Measurements from ENCODE around the gene NOTCH1. TPM values are rescaled to one million over a fixed set of nuclear protein-coding genes. Genes with fewer than 3 reads are reported as not detected.

Gene NOTCH1
- total RNA-seq, 2 experiments from 2014 or later = 45.7 to 47.6 TPM

DNA sequence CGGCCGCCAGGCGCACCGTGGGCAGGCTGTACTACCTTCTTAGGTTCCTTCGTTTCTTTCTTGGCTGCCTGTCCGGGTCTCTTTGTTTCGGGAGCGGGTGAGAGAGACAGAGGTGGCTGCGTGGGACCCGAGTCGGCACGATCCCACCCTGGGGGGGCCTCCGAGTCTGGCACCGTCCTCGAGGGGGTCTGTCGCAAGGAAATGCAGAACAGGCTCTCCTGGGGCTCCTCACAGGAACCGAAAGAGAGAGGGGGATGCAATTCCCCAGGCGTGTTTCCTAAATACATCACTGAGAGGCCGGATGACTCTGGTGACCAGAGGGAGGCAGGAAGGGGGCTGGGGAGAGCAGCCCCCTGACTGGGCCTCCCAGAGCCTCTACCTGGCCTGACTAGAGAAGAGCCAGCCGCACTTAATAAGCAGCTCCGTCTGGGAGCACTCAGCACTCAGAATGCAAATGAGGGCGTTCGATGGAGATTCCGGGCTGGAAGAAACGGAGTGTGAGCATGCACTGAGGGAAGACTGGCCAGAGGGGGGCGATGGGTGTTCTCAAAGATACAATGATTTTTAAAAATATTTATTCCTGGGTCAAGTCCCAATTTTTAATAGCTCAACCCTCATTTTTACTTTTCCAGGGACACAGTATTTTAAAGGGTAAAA lies 94.5 kb downstream of the NOTCH1 start:
- ATAC-seq (no peak), DNase-seq (no peak)
- TF ChIP-seq, protein P1, sequence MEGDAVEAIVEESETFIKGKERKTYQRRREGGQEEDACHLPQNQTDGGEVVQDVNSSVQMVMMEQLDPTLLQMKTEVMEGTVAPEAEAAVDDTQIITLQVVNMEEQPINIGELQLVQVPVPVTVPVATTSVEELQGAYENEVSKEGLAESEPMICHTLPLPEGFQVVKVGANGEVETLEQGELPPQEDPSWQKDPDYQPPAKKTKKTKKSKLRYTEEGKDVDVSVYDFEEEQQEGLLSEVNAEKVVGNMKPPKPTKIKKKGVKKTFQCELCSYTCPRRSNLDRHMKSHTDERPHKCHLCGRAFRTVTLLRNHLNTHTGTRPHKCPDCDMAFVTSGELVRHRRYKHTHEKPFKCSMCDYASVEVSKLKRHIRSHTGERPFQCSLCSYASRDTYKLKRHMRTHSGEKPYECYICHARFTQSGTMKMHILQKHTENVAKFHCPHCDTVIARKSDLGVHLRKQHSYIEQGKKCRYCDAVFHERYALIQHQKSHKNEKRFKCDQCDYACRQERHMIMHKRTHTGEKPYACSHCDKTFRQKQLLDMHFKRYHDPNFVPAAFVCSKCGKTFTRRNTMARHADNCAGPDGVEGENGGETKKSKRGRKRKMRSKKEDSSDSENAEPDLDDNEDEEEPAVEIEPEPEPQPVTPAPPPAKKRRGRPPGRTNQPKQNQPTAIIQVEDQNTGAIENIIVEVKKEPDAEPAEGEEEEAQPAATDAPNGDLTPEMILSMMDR (IDR thresholded peaks at IDR 0.05) = no peak
- Mint-ChIP-seq H3K4me1 (ENCODE audit: low read depth) (no peaks in the 10 kb centered on the region), H3K27me3 (no peaks in the 10 kb centered on the region), H3K9me3 (no peaks in the 10 kb centered on the region), H3K4me3 (no peak overlapping the region), H3K36me3 (ENCODE audit: low read depth) (peaks cover 58% of the 10 kb centered on the region), H3K27ac (no peak overlapping the region)
- CTCF ChIA-PET = no interaction called here
- intact Hi-C loops (cut with micrococcal nuclease) = no loop called here
- POLR2A ChIA-PET = no interaction called here

DNA sequence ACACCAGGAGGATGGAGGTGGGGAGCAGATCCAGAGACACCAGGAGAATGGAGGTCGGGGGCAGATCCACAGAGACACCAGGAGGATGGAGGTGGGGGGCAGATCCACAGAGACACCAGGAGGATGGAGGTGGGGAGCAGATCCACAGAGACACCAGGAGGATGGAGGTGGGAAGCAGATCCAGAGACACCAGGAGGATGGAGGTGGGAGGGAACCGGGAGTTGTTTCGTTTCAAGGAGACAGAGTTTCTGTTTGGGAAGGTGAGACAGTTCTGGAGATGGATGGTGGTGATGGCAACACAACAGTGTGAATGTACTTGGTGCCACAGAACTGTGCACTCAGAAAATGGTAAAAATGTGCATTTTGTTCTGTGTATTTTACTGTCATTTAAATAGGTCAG lies 97.2 kb downstream of the NOTCH1 start:
- no peak overlapping the region for H3K27ac Mint-ChIP-seq
- DNase-seq (no peak), ATAC-seq (no peak)
- ChIA-PET CTCF (no interaction called here), POLR2A (no interaction called here)
- no peaks in the 10 kb centered on the region for H3K4me1 Mint-ChIP-seq (ENCODE audit: low read depth)
- intact Hi-C loops (cut with micrococcal nuclease) = no loop called here
- peaks cover 52% of the 10 kb centered on the region for H3K36me3 Mint-ChIP-seq (ENCODE audit: low read depth)
- H3K4me3 Mint-ChIP-seq = no peak overlapping the region
- TF ChIP-seq, protein P1 (IDR thresholded peaks at IDR 0.05) = no peak
- no peaks in the 10 kb centered on the region for H3K27me3 Mint-ChIP-seq
- H3K9me3 Mint-ChIP-seq = no peaks in the 10 kb centered on the region

DNA sequence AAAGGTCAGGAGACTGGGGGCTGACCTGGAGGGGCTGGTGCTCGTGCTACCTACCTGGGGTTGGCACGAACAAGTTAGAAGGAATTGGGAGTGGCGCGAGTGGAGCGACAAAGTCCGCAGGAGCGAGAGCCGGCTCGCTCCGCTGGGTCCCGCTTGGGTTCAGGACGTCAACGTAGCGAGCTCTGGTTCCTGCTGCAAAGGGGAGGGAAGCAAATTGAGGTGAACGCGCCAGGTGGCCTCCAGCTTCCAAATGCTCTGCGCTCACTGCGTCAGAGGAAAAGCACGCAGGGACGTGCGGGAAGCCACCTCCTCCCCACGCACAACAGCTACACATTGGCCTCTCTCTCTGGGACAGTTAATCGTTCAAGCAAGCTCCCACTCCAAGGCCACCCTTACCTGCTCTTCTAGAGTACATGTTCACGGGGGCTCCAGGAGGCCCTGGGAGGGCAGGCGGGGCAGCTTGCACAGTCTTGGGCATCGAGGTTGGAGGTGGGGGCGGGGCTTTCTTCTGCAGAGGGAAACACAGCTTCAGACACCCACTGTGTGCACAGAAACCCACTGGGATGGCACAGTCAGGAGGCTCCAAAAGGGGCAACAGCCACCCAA lies 98.6 kb downstream of the NOTCH1 start:
- ATAC-seq (no peak), DNase-seq (no peak)
- Mint-ChIP-seq H3K27ac (no peak overlapping the region), H3K36me3 (ENCODE audit: low read depth) (peaks cover 51% of the 10 kb centered on the region), H3K4me1 (ENCODE audit: low read depth) (no peaks in the 10 kb centered on the region), H3K27me3 (no peaks in the 10 kb centered on the region), H3K4me3 (no peak overlapping the region), H3K9me3 (no peaks in the 10 kb centered on the region)
- TF ChIP-seq, protein P1 (IDR thresholded peaks at IDR 0.05) = no peak
- intact Hi-C loops (cut with micrococcal nuclease) = no loop called here
- ChIA-PET CTCF (no interaction called here), POLR2A (interaction anchor here (1.0 kb wide), 1 partner anchor 8 kb away, joined by 3 read pairs; no protein-coding TSS in a partner anchor)

DNA sequence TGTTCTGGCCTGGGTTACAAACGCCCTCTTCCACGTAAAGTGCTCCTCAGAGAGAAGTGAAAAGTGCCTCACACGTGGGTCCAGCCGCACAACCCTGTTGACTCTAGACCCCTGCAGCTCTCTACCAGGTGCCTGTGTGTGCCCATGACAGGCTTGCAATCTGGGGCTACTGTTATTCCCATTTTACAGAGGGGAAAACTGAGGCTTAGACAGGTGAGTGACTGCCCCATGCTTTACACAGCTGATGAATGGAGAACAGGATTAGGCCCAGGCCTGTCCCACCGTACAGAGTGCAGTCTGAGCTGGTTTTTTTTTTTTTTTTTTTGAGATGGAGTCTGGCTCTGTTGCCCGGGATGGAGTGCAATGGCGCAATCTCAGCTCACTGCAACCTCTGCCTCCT lies 100.0 kb downstream of the NOTCH1 start:
- intact Hi-C loops (cut with micrococcal nuclease) = no loop called here
- ChIA-PET CTCF (interaction anchor here (1.3 kb wide), 1 partner anchor 42 kb away, joined by 4 read pairs; no protein-coding TSS in a partner anchor), POLR2A (interaction anchor here (0.8 to 1.0 kb wide), 3 partner anchors 11 to 124 kb away, joined by 3 read pairs; no protein-coding TSS in a partner anchor)
- no peaks in the 10 kb centered on the region for H3K27me3 Mint-ChIP-seq
- H3K4me3 Mint-ChIP-seq = no peak overlapping the region
- no peak overlapping the region for H3K27ac Mint-ChIP-seq
- DNase-seq (no peak), ATAC-seq (no peak)
- H3K4me1 Mint-ChIP-seq (ENCODE audit: low read depth) = no peaks in the 10 kb centered on the region
- peaks cover 45% of the 10 kb centered on the region for H3K36me3 Mint-ChIP-seq (ENCODE audit: low read depth)
- TF ChIP-seq, protein P1 (IDR thresholded peaks at IDR 0.05) = no peak
- no peaks in the 10 kb centered on the region for H3K9me3 Mint-ChIP-seq

Small RNA genes within 50 kb of the gene (microRNA-seq; reads per million reads assigned to microRNA genes)
- gene MIR4673 (ENCODE audit: borderline microRNAs expressed, borderline replicate concordance) = not detected
- gene MIR4674 (ENCODE audit: borderline microRNAs expressed, borderline replicate concordance) = not detected

Other genes starting within 250 kb of the NOTCH1 start
- gene CCDC187, start 242.0 kb downstream of the NOTCH1 start, total RNA-seq = under 1 TPM in 1 of 2 experiments, not detected in 1; 0.07 TPM
- gene GPSM1, start 218.5 kb downstream of the NOTCH1 start, total RNA-seq = 1 to 10 TPM; 8.8 to 10.0 TPM
- 10 to 100 TPM; 16.1 to 17.4 TPM for gene DNLZ, start 182.3 kb downstream of the NOTCH1 start, total RNA-seq
- 1 to 10 TPM; 6.8 to 7.1 TPM for gene CARD9, start 172.4 kb downstream of the NOTCH1 start, total RNA-seq
- gene SNAPC4, start 145.9 kb downstream of the NOTCH1 start, total RNA-seq = 10 to 100 TPM; 15.5 to 17.1 TPM
- 10 to 100 TPM; 65.9 to 66.8 TPM for gene ENTR1, start 135.4 kb downstream of the NOTCH1 start, total RNA-seq
- gene PMPCA, start 135.4 kb downstream of the NOTCH1 start, total RNA-seq = 100 to 1,000 TPM; 128 to 140 TPM
- 10 to 100 TPM; 12.0 to 13.8 TPM for gene INPP5E, start 106.2 kb downstream of the NOTCH1 start, total RNA-seq
- gene SEC16A, start 63.0 kb downstream of the NOTCH1 start, total RNA-seq = 10 to 100 TPM; 67.9 to 69.8 TPM
- 1 to 10 TPM; 1.1 to 1.6 TPM for gene EGFL7, start 116.9 kb upstream of the NOTCH1 start, total RNA-seq
- gene AGPAT2, start 141.4 kb upstream of the NOTCH1 start, total RNA-seq = 10 to 100 TPM; 11.3 to 11.8 TPM
- gene DIPK1B, start 166.5 kb upstream of the NOTCH1 start, total RNA-seq = under 1 TPM in 1 of 2 experiments, not detected in 1; 0.14 TPM
- 1 to 10 TPM; 2.6 to 3.2 TPM for gene LCN10, start 196.9 kb upstream of the NOTCH1 start, total RNA-seq
- gene LCN6, start 202.5 kb upstream of the NOTCH1 start, total RNA-seq = not detected
- gene LCN8, start 212.2 kb upstream of the NOTCH1 start, total RNA-seq = not detected
- gene LCN15, start 218.5 kb upstream of the NOTCH1 start, total RNA-seq = not detected
- gene TMEM141, start 245.3 kb upstream of the NOTCH1 start, total RNA-seq = 10 to 100 TPM; 50.6 to 51.1 TPM

Data from activated CD8-positive, alpha-beta T cell treated with anti-CD3 and anti-CD28 coated beads for 36 hours (primary cell).